Measurements from ENCODE around the gene MAFG. TPM values are rescaled to one million over a fixed set of nuclear protein-coding genes. Genes with fewer than 3 reads are reported as not detected.

Gene MAFG
- total RNA-seq, 1 donor from 2014 or later = 22.4 TPM

DNA sequence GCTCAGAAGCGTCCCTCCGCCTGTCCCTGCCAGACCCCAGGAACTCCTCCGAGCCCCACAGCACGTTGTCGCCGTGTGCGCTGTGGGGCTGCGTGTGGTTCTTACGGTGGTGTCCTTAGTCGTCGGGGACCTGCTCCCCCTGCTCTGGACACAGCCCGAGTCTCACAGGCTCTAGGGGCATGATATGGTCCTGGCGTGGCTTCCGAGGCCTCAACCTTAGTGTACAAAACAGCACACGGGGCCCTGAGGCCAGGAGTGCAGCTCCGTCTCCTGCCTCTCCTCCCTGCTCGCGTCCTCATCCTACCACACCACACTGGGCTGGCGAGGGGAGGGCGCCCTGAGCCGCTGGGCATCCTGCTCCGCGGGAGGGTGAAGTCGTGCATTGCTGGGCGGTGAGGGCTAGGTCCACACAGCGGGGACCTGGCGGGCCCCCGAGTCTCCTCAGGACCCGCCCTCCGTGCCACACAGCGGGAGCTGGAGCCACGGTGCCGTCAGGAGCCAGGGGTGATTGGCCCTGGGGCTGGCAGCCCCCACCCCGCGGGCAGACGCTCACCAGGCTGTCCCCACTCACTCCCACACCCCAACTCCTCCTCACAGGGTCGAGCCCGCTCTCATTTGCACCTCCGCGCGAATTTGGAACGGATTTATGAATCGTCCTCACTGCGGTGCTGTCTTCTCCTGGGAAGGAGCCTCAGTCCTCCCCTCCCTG lies 1.2 kb upstream of the MAFG start:
- Mint-ChIP-seq H3K27ac (peak overlapping the region; percentile 39), H3K4me3 (peak overlapping the region; percentile 79), H3K36me3 (no peaks in the 10 kb centered on the region), H3K4me1 (ENCODE audit: unreplicated experiment) (peaks cover 14% of the 10 kb centered on the region), H3K27me3 (no peaks in the 10 kb centered on the region), H3K9me3 (no peaks in the 10 kb centered on the region)
- DNase-seq (ENCODE audit: extremely low spot score, unreplicated experiment) = no peak
- TF ChIP-seq CTCF (conservative IDR thresholded peaks at IDR 0.05) = no peak

DNA sequence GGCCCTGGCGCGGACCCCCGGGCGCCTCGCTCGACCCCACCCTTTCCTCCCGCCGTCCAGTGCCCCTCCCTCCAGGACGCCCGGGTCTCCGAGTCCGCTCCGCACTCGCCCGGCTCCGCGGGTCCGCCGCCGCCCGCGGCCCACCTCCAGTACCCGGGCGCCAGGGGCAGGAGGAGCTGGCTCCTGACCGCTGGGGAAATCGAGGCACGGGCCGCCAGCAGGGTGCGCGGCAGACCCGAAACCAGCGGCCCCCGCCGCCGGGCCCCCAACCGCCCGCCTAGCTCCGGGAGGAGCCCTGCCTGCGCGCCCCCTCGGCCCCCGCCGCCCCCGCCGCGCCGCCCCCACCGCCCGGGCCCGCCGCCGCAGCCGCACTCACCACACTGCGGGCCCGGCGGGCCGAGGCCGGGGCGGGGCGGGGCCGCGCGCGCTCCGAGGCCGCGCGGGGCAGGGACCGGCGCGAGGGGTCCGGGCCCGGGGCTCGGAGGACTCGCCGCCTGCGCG lies 333 bp downstream of the MAFG start:
- H3K4me3 Mint-ChIP-seq = no peak overlapping the region

DNA sequence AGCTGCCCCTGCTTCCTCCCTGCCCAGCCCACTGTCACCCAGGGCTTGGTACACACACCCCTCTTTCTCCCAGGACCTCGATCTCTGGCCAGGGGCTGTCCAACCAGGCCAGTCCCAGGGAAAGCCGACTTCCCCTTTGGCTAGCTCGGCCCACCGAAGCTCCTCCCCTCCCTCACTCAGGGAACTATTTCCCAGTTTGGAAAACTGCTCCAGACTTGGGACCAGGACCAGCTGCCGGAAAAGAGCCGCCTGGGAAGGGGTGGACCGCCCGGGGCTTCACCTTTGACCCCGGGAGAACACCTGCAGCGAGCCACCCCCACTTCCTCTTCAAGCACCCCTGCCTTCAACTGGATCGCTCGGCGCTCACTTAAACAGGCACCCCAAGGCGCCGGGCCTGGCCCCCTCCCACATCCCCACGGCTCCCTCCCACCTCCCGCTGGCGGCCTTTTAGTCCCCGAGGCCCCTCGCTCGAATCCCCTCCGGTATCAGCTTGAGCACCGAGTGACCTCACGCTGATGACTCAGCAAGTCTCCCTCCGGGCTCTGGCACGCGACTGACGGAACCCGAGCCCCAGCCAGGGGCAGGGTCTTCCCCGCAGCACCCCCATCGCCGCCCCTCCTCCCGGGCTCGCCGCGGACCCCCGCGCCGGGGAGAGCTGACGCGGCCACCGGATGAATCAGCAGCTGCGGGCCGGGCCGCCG lies 934 bp downstream of the MAFG start:
- Mint-ChIP-seq H3K36me3 (peaks cover 4% of the 10 kb centered on the region), H3K4me1 (ENCODE audit: unreplicated experiment) (peaks cover 16% of the 10 kb centered on the region)
- DNase-seq (ENCODE audit: extremely low spot score, unreplicated experiment) = no peak

More for the DNA sequence above, 333 bp downstream of the MAFG start:
- Mint-ChIP-seq H3K36me3 (peaks cover 1% of the 10 kb centered on the region), H3K27me3 (no peaks in the 10 kb centered on the region), H3K27ac (peak overlapping the region; percentile 39), H3K9me3 (no peaks in the 10 kb centered on the region), H3K4me1 (ENCODE audit: unreplicated experiment) (peaks cover 18% of the 10 kb centered on the region)
- no peak for TF ChIP-seq CTCF (conservative IDR thresholded peaks at IDR 0.05)
- no peak for DNase-seq (ENCODE audit: extremely low spot score, unreplicated experiment)

DNA sequence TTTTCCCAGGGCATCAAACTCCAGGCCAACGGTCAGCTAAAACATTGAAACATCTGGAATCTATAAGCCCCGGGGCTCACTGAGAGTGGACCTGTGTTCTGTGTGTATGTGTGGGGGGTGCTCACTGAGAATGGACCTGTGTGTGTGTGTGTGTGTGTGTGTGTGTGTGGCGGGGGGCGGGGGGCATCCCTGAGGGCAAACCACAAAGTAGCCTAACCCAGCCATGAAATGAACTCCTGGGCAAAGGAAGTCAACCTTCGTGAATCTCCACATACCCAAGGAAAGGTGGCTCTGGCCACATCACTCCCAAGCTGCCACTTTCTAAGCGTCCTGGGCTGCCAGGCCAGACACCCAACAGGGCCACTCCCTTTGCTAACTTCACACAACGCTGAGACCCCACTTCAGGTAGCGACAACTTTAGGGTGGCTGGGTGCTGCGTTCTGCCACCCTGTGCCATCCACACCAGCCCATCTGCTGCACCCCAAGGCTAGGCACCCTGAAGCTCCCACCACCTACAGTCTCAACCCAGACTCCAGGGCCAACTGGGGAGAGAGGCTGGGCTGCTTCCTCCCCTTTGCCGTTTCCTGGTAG lies 1.6 kb downstream of the MAFG start:
- DNase-seq (ENCODE audit: extremely low spot score, unreplicated experiment) = no peak
- Mint-ChIP-seq H3K4me1 (ENCODE audit: unreplicated experiment) (peaks cover 16% of the 10 kb centered on the region), H3K4me3 (peak overlapping the region; percentile 88), H3K9me3 (no peaks in the 10 kb centered on the region), H3K27me3 (no peaks in the 10 kb centered on the region), H3K27ac (peak overlapping the region; percentile 97), H3K36me3 (peaks cover 4% of the 10 kb centered on the region)
- no peak for TF ChIP-seq CTCF (conservative IDR thresholded peaks at IDR 0.05)

More for the DNA sequence above, 934 bp downstream of the MAFG start:
- Mint-ChIP-seq H3K9me3 (no peaks in the 10 kb centered on the region), H3K27ac (peak overlapping the region; percentile 97), H3K27me3 (no peaks in the 10 kb centered on the region), H3K4me3 (peak overlapping the region; percentile 88)
- TF ChIP-seq CTCF (conservative IDR thresholded peaks at IDR 0.05) = no peak

DNA sequence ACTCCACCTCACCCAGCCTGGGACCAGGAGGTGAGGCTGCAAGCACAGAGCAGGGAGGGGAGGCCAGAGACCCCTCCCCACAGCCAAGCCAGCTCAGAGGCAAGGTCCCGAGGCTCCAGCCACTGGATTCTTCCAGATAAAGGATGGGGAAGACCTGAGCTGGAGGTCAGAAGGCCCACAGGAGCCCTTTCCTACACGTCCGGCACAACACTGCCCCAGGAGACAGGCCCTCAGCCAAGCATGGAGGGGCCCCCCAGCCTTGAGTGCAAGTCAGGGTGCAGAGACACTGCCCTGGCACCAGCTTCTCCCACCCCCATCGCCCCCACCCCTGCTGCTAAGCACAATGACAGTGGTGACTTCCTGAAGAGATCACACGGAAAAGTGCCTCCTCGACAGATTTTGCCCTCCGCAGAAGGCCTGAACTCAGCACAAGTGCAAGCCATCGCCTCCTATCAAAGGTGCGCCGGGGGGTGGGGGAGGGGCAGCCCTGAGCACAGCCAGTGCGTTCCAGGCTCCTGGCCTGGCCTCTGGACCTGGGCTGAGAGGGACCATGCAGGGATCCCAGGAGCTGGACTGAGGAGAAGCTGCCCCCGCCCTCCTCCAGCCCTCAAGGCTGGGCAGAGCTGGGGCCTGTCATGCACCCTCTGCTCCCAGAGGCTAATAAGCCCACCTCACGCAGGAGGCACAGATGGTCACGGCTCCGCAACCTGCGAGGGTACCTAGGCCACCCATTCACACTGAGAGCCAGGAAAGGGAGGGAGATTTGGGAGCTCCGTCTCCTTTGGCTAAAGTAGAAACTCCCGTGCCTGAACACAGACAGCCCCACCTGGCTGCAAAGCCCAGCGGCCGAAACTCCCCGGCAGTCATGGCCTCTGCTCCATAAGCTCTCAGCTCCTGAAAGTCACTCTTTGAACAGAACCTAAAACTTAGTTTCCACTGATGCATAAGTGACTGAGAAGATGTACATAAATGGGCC lies 2.7 kb downstream of the MAFG start:
- H3K36me3 Mint-ChIP-seq = peaks cover 4% of the 10 kb centered on the region
- no peak for DNase-seq (ENCODE audit: extremely low spot score, unreplicated experiment)
- H3K4me3 Mint-ChIP-seq = peak overlapping the region; percentile 88
- H3K9me3 Mint-ChIP-seq = no peaks in the 10 kb centered on the region
- no peaks in the 10 kb centered on the region for H3K27me3 Mint-ChIP-seq
- H3K4me1 Mint-ChIP-seq (ENCODE audit: unreplicated experiment) = peaks cover 16% of the 10 kb centered on the region
- peak overlapping the region; percentile 97 for H3K27ac Mint-ChIP-seq
- TF ChIP-seq CTCF (conservative IDR thresholded peaks at IDR 0.05) = no peak

Measured in type B pancreatic cell (in vitro differentiated cells).